PFSK-1 (cell line): ENCODE measurements around the gene HOXC11.

Experiments used
- FOXP2 ChIP-seq: optimal IDR thresholded peaks from 2 replicates; pipeline ENCODE3; 2011; ENCODE audit warnings: borderline replicate concordance, control low read depth, inconsistent platforms; ENCODE audit not compliant: insufficient read depth; ENCODE audit errors: extremely low read length, extremely low read depth
- REST ChIP-seq, 2 experiments: IDR thresholded peaks; 2 replicates each; pipeline versions ENCODE4 v1.6.1 to v1.8.0; 2011 to 2012; ENCODE audit warnings: low read depth in 2 of 2, low read length in 2 of 2, control low read depth in 1 of 2, inconsistent platforms in 1 of 2, mild to moderate bottlenecking in 1 of 2, moderate library complexity in 1 of 2; ENCODE audit not compliant: insufficient read depth in 1 of 2

GRCh38 chr12:53984901-53985691, 12.2 kb downstream of the HOXC11 start, which contains the start of gene HOXC10:
- TF ChIP-seq FOXP2: peak; percentile 41
- no peak for TF ChIP-seq REST (IDR thresholded peaks at IDR 0.05; ENCODE audit: insufficient read depth in 1 of 2, low read depth in 2 of 2, low read length in 2 of 2)
